Measurements from ENCODE around the gene WWP2.

DNA sequence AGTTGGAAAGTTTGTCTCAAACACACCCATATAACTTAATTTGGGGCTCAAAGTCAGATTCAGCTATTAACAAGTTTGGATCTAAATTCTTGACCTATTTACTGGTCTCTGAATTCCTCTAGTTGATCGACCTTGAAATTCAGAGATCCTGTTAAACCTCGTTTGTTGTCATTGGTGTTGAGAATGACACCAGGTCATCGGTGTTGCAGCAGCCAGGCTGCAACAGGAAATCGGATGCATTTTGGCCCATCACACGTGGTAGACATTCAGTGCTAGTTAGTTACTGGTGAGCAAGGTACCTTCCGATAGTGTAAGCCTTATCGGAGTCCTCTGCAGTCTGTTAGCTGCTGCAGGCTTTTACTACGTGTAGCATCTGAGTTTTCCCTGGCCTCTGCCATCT, 82.3 kb downstream of the WWP2 start:
- TF ChIP-seq EZH2 (IDR thresholded peaks at IDR 0.05) (no peak), POLR2AphosphoS5 (IDR thresholded peaks at IDR 0.05; ENCODE audit: borderline replicate concordance, low read depth, low read length) (no peak)

All from SK-N-MC (cell line).